Panc1 (cell line): ENCODE data around the gene ST6GAL2. TPM values are rescaled to one million over a fixed set of nuclear protein-coding genes. Genes with fewer than 3 reads are reported as not detected.

ENCODE experiments used
- ATAC-seq: fragments of 200-7000 bp; cut with Tn5 transposase; 2 replicates; pipeline ENCODE4 v1.9.1; 2020; ENCODE audit warnings: mild to moderate bottlenecking, moderate library complexity
- BruUV-seq: library from RNA; stranded (reverse); fragments of 400-500 nt; replicated peaks from 2 replicates; lab custom pipeline; 2021; lab: Mats Ljungman, UMichigan
- CTCF ChIA-PET: fragments of 300-600 bp; sonication (Branson Sonifier 250); formaldehyde crosslinking; loops from one replicate; lab custom pipeline; 2022; ENCODE audit warnings: antibody characterized with exemption; lab: Charles Lee
- POLR2A ChIA-PET: fragments of 300-600 bp; sonication (Branson Sonifier 250); formaldehyde crosslinking; loops from one replicate; lab custom pipeline; 2022; ENCODE audit warnings: antibody characterized with exemption; lab: Charles Lee
- DNase-seq: peaks from one replicate; pipeline ENCODE4 v3.0.0-alpha.2; 2010; ENCODE audit warnings: low read depth, low spot score
- H3K27ac ChIP-seq: 2 replicates; pipeline ENCODE4 v1.5.1; 2011; ENCODE audit warnings: mild to moderate bottlenecking, low read length, inconsistent platforms
- H3K27me3 ChIP-seq: fragments of 200-500 bp; sonication (Bioruptor generic); 2 replicates; pipeline ENCODE4 v1.6.0; 2014; ENCODE audit warnings: low read length, inconsistent platforms; ENCODE audit not compliant: control insufficient read depth, insufficient read depth
- H3K36me3 ChIP-seq: fragments of 200-500 bp; sonication (Bioruptor generic); 2 replicates; pipeline ENCODE4 v1.5.1; 2014; ENCODE audit warnings: inconsistent platforms, mild to moderate bottlenecking, low read length, moderate library complexity; ENCODE audit not compliant: control insufficient read depth, insufficient read depth
- H3K4me1 ChIP-seq: 2 replicates; pipeline ENCODE4 v1.5.1; 2011; ENCODE audit warnings: inconsistent platforms, mild to moderate bottlenecking, low read length, moderate library complexity; ENCODE audit not compliant: control insufficient read depth, insufficient read depth
- H3K4me3 ChIP-seq, 2 experiments: 2 replicates each; pipeline ENCODE4 v1.5.1; 2011 to 2012; ENCODE audit warnings: low read depth in 2 of 2, low read length in 2 of 2, mild to moderate bottlenecking in 2 of 2, inconsistent platforms in 1 of 2, moderate library complexity in 1 of 2
- H3K9me3 ChIP-seq: fragments of 200-500 bp; sonication (Bioruptor generic); 2 replicates; pipeline ENCODE4 v1.5.1; 2014; ENCODE audit warnings: low read depth, mild to moderate bottlenecking, inconsistent platforms, low read length, moderate library complexity; ENCODE audit not compliant: control insufficient read depth, insufficient read depth
- CTCF ChIP-seq: fragments of 450-650 bp; IDR thresholded peaks from 2 replicates; pipeline ENCODE4 v1.5.1; 2017; ENCODE audit warnings: mild to moderate bottlenecking
- POLR2AphosphoS5 ChIP-seq: IDR thresholded peaks from 2 replicates; pipeline ENCODE4 v1.6.1; 2012; ENCODE audit warnings: mild to moderate bottlenecking, low read depth, low read length, moderate library complexity
- REST ChIP-seq, 2 experiments: IDR thresholded peaks; 2 replicates each; pipeline ENCODE4 v1.6.1; 2011 to 2012; ENCODE audit warnings: low read depth in 2 of 2, control low read depth in 1 of 2, low read length in 1 of 2, mild to moderate bottlenecking in 1 of 2, moderate library complexity in 1 of 2; ENCODE audit not compliant: insufficient read depth in 1 of 2
- SIN3A ChIP-seq: IDR thresholded peaks from 2 replicates; pipeline ENCODE4 v1.6.1; 2012; ENCODE audit warnings: low read depth, mild to moderate bottlenecking, low read length, moderate library complexity, borderline replicate concordance; ENCODE audit not compliant: insufficient read depth
- TCF7L2 ChIP-seq: IDR thresholded peaks from 2 replicates; pipeline ENCODE4 v1.6.1; 2011; ENCODE audit warnings: mild to moderate bottlenecking, low read depth, low read length, inconsistent platforms
- in situ Hi-C: cut with HindIII; loops from 2 replicates; pipeline ENCODE4 v1.10.0; 2016; ENCODE audit warnings: low sequenced_read_pairs, low pct_unique_long_range_greater_than_20kb
- intact Hi-C: fragments of 100-400 bp; cut with micrococcal nuclease; formaldehyde crosslinking; loops from one replicate; pipeline ENCODE4 v1.10.0; 2022; ENCODE audit not compliant: unreplicated experiment
- total RNA-seq: library from RNA; stranded (reverse); gene quantifications from one replicate; pipeline ENCODE4 v1.2.1, GENCODE V29; 2021; ENCODE audit not compliant: unreplicated experiment

The ST6GAL2 gene
- total RNA-seq, 1 experiment from 2014 or later, result not detected

- H3K36me3 ChIP-seq, result no peaks in the 10 kb centered on the region
- ATAC-seq, result no peak
- TF ChIP-seq CTCF, result no peak
- TF ChIP-seq POLR2AphosphoS5, result no peak
- TF ChIP-seq REST (IDR thresholded peaks at IDR 0.05; ENCODE audit: insufficient read depth in 1 of 2, low read depth in 2 of 2, low read length in 1 of 2), result no peak
- no peak for TF ChIP-seq TCF7L2
- no peak for TF ChIP-seq SIN3A
- H3K9me3 ChIP-seq, result no peaks in the 10 kb centered on the region
- intact Hi-C loops, result no loop called here
- no peaks in the 10 kb centered on the region for H3K27me3 ChIP-seq
- ChIA-PET POLR2A (no interaction called here), CTCF (no interaction called here)
- no peak overlapping the region for H3K4me3 ChIP-seq
- in situ Hi-C loops, result no loop called here
- no peak for DNase-seq
- no peak overlapping the region for H3K27ac ChIP-seq
- no peaks in the 10 kb centered on the region for H3K4me1 ChIP-seq
- BruUV-seq, result no TSS peak
Measured at GRCh38 chr2:106800180-106800579, 85.8 kb downstream of the ST6GAL2 start.

GRCh38 chr2:106798826-106799552 is 87.0 kb downstream of the ST6GAL2 start:
- TF ChIP-seq CTCF (no peak), TCF7L2 (no peak), REST (IDR thresholded peaks at IDR 0.05; ENCODE audit: insufficient read depth in 1 of 2, low read depth in 2 of 2, low read length in 1 of 2) (no peak), POLR2AphosphoS5 (no peak), SIN3A (no peak)
- in situ Hi-C loops (no loop called here), intact Hi-C loops (no loop called here)
- Histone ChIP-seq H3K9me3 (no peaks in the 10 kb centered on the region), H3K27ac (no peak overlapping the region), H3K27me3 (no peaks in the 10 kb centered on the region), H3K36me3 (no peaks in the 10 kb centered on the region), H3K4me1 (no peaks in the 10 kb centered on the region), H3K4me3 (no peak overlapping the region)
- ChIA-PET CTCF (no interaction called here), POLR2A (no interaction called here)
- no TSS peak for BruUV-seq
- DNase-seq (no peak), ATAC-seq (no peak)
